ENCODE data around the gene SEPSECS. TPM values are rescaled to one million over a fixed set of nuclear protein-coding genes. Genes with fewer than 3 reads are reported as not detected.

The SEPSECS gene
- total RNA-seq, 1 experiment from 2014 or later, result 4.0 TPM

GRCh38 chr4:25090516-25090915 lies 69.7 kb downstream of the SEPSECS start:
- Histone ChIP-seq H3K27ac (ENCODE audit: low read length) (no peak overlapping the region), H3K9me3 (ENCODE audit: control insufficient read depth, insufficient read depth, low read depth, low read length) (no peaks in the 10 kb centered on the region), H3K4me1 (ENCODE audit: control insufficient read depth, insufficient read depth, low read length) (no peaks in the 10 kb centered on the region), H3K27me3 (ENCODE audit: control insufficient read depth, insufficient read depth, low read length) (no peaks in the 10 kb centered on the region), H3K36me3 (ENCODE audit: control insufficient read depth, insufficient read depth, low read length) (no peaks in the 10 kb centered on the region), H3K4me3 (ENCODE audit: low read depth in 2 of 2, low read length in 2 of 2) (no peak overlapping the region)
- intact Hi-C loops (cut with micrococcal nuclease; ENCODE audit: unreplicated experiment), result no loop called here
- BruUV-seq (replicated peaks), result no TSS peak
- in situ Hi-C loops (cut with HindIII; ENCODE audit: low pct_unique_long_range_greater_than_20kb, low sequenced_read_pairs), result no loop called here
- ChIA-PET CTCF (no interaction called here), POLR2A (no interaction called here)
- DNase-seq (ENCODE audit: low read depth, low spot score) (no peak), ATAC-seq (no peak)
- no peak for TF ChIP-seq SIN3A (IDR thresholded peaks at IDR 0.05; ENCODE audit: borderline replicate concordance, insufficient read depth, low read depth, low read length)
- TF ChIP-seq REST (IDR thresholded peaks at IDR 0.05; ENCODE audit: insufficient read depth in 1 of 2, low read depth in 2 of 2, low read length in 1 of 2), result no peak
- no peak for TF ChIP-seq POLR2AphosphoS5 (IDR thresholded peaks at IDR 0.05; ENCODE audit: low read depth, low read length)
- TF ChIP-seq CTCF (IDR thresholded peaks at IDR 0.05), result no peak
- TF ChIP-seq TCF7L2 (IDR thresholded peaks at IDR 0.05; ENCODE audit: low read depth, low read length), result no peak

- DNase-seq (ENCODE audit: low read depth, low spot score), result no peak
- H3K9me3 ChIP-seq (ENCODE audit: control insufficient read depth, insufficient read depth, low read depth, low read length), result no peaks in the 10 kb centered on the region
- ChIA-PET POLR2A (no interaction called here), CTCF (no interaction called here)
- no peak overlapping the region for H3K27ac ChIP-seq (ENCODE audit: low read length)
- intact Hi-C loops (cut with micrococcal nuclease; ENCODE audit: unreplicated experiment) (no loop called here), in situ Hi-C loops (cut with HindIII; ENCODE audit: low pct_unique_long_range_greater_than_20kb, low sequenced_read_pairs) (no loop called here)
- H3K4me1 ChIP-seq (ENCODE audit: control insufficient read depth, insufficient read depth, low read length), result no peaks in the 10 kb centered on the region
- no peaks in the 10 kb centered on the region for H3K36me3 ChIP-seq (ENCODE audit: control insufficient read depth, insufficient read depth, low read length)
- no peaks in the 10 kb centered on the region for H3K27me3 ChIP-seq (ENCODE audit: control insufficient read depth, insufficient read depth, low read length)
- BruUV-seq (replicated peaks), result no TSS peak
- TF ChIP-seq CTCF (IDR thresholded peaks at IDR 0.05), result no peak
- TF ChIP-seq REST (IDR thresholded peaks at IDR 0.05; ENCODE audit: insufficient read depth in 1 of 2, low read depth in 2 of 2, low read length in 1 of 2), result no peak
- no peak for TF ChIP-seq TCF7L2 (IDR thresholded peaks at IDR 0.05; ENCODE audit: low read depth, low read length)
- TF ChIP-seq SIN3A (IDR thresholded peaks at IDR 0.05; ENCODE audit: borderline replicate concordance, insufficient read depth, low read depth, low read length), result no peak
- no peak for TF ChIP-seq POLR2AphosphoS5 (IDR thresholded peaks at IDR 0.05; ENCODE audit: low read depth, low read length)
- no peak overlapping the region for H3K4me3 ChIP-seq (ENCODE audit: low read depth in 2 of 2, low read length in 2 of 2)
- ATAC-seq, result no peak
Measured at GRCh38 chr4:25089051-25089763, 71.0 kb downstream of the SEPSECS start.

Data from Panc1 (cell line).